GM18508 (cell line): ENCODE measurements around the gene PATJ.
"Not testable (repeated sequence)": the region's sequence is repeated elsewhere in the genome, so short reads cannot be mapped to it uniquely, and the experiment has no call there.

Experiments used
- ATAC-seq: cut with Tn5 transposase; IDR thresholded peaks from one replicate; pipeline ENCODE4 v1.9.1; 2021; ENCODE audit warnings: moderate number of reproducible peaks; ENCODE audit not compliant: insufficient read depth, unreplicated experiment

PATJ gene

DNA sequence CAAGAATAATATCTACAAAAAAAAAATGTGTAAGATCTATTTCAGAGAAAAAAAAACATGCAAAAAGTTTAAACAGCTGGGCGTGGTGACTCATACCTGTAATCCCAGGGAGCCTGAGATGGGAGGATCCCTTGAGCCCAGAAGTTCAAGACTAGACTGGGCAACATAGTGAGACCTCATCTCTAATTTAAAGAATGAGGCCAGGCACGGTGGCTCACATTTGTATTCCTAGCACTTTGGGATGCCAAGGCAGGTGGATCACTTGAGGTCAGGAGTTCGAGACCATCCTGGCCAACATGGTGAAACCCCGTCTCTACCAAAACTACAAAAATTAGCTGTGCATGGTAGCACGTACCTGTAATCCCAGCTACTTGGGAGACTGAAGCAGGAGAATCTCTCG, 443.0 kb downstream of the PATJ start:
- not testable (repeated sequence) for ATAC-seq

DNA sequence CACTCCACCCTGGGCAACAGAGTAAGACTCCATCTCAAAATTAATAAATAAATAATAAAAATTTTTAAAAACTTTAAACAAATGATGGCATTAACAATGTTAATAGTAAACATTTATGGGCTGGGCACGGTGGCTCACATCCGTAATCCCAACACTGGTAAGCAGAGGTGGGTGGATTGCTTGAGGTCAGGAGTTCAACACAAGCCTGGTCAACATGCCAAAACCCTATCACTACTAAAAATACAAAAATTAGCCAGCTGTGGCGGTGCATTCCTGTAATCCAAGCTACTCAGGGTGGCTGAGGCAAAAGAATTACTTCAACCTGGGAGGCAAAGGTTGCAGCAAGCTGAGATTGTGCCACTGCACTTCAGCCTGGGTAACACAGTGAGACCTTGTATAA, 443.4 kb downstream of the PATJ start:
- no peak for ATAC-seq

GRCh38 chr1:62187548-62187947, 445.3 kb downstream of the PATJ start:
- no peak for ATAC-seq

GRCh38 chr1:62188111-62188510, 445.8 kb downstream of the PATJ start:
- ATAC-seq: no peak

GRCh38 chr1:62194651-62195544, 452.6 kb downstream of the PATJ start, which contains the start of gene L1TD1:
Gene L1TD1 (plus strand): TSS chr1:62194849. CDS start chr1:62206629, 11,780 bp downstream.
- ATAC-seq: no peak

- ATAC-seq: no peak
Observed at GRCh38 chr1:62196086-62196690, 453.9 kb downstream of the PATJ start.

DNA sequence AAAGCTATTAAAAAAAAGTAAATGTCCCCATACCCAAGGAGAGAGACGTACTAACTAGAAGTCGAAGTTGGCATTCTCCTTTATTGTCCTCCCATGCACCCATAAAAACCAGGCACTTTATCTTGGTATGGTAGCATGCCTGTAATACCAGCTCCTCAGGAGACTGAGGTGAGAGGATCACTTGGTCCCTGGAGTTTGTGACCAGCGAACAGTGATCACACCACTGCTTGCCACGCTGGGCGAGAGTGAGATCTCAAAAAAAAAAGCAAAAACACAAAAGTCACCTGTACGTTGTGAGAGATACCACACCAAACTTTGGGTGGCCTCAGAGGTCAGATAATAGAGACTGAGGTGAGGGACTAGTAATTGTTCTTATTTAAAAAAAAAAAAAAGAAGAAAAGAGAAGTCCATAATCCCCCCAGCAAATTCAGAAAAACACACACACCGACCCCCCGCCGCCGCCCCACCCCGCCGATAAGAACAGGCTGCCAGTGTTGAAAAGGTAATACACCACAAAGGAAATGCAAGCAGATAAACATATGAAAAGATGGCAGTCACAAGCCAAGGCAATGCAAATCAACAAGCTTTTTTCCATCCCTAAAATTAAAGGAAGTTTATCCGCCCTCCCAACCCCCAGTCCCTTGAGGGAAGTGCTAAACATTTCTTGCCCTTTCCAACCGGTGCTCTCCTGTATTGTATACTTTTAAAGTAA, 455.9 kb downstream of the PATJ start:
- ATAC-seq: no peak

GRCh38 chr1:62198781-62199125, 456.5 kb downstream of the PATJ start:
- ATAC-seq: no peak

GRCh38 chr1:62207187-62207586, 464.9 kb downstream of the PATJ start:
- ATAC-seq: no peak

DNA sequence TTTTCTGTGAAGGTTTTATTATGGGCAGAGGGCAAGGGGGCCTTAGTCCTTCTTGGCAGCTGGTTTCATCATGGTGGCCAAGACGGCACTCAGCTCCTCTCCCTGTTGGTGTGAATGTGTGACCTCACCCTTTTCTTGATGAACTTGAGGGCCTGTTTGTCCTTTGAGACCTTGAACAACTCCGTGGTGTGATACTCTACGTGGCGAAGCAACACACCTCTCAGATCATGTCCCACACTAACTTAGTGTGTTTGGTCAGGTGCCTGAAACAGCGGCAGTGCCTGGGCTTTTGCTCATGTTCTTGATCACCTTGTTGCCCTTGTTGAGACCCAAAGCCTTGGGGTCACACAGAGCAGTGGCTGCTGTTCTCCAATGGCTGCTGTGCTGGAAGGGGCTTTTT, 465.8 kb downstream of the PATJ start:
- no peak for ATAC-seq

DNA sequence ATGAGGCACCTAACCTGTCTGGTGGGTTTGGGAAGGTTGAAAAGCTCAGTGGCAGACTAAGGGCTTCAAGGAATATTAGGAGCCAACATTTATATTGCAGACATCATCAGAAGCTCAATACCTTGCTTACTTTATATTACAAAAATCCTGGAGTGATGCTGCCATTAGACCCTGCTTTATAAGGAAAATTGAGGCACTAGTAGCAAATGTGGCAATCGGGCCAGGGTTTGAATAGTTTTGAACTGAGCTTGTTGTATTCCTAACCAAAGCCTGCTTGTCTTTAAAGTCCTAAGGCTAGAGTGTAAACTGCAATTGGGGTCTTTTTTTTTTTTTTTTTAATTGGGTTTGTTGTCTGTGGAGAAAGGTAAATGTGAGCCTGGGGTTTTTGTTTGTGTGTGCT, 466.7 kb downstream of the PATJ start:
- no peak for ATAC-seq

- no peak for ATAC-seq
Observed at GRCh38 chr1:62209931-62210595, 467.8 kb downstream of the PATJ start.

- ATAC-seq: no peak
Observed at GRCh38 chr1:62210960-62211359, 468.7 kb downstream of the PATJ start.

- ATAC-seq: no peak
Observed at GRCh38 chr1:62212411-62212810, 470.1 kb downstream of the PATJ start.

- no peak for ATAC-seq
Observed at GRCh38 chr1:62213075-62213914, 471.0 kb downstream of the PATJ start.

DNA sequence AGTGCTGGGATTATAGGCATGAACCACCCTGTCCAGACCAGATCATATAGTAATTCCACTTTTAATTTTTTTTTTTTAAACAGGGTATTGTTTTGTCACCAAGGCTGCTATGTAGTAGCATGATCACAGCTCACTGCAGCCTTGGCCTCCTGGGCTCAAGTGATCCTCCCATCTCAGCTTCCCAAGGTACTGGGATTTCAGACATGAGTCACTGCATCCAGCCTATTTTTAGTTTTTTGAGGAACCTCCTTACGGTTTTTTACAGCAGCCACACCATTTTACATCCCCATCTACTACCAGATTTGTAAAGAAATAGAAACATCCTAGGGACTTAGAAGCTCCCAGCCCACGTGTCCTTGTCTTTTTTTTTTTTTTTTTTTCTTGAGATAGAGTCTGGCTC, 476.3 kb downstream of the PATJ start:
- no peak for ATAC-seq

DNA sequence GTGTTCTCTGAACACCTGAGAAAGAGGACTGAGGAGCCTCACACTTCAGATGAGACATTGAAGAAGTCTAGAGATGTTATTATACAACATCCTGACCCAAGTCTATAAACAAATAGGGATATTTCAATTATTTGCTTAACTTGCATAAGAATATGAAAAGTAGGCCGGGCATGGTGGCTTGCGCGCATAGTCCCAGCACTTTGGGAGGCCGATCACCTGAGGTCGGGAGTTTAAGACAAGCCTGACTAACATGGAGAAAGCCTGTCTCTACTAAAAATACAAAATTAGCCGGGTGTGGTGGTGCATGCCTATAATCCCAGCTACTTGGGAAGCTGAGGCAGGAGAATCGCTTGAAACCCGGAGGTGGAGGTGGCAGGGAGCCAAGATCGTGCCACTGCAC, 478.2 kb downstream of the PATJ start:
- ATAC-seq: not testable (repeated sequence)

GRCh38 chr1:62221171-62221570, 478.9 kb downstream of the PATJ start:
- no peak for ATAC-seq

DNA sequence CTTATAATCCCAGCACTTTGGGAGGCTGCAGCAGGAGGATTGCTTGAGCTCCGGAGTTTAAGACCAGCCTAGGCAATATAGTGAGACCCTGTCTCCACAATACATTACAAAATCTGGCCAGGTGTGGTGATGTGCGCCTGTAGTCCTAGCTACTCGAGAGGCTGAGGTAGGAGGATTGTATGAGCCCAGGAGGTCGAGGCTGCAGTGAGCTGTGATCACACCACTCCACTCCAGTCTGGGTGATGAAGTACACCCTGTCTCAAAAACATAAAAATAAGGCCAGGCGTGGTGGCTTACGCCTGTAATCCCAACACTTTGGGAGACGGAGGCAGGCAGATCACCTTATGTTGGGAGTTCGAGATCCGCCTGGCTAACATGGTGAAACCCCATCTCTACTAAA, 480.0 kb downstream of the PATJ start:
- ATAC-seq: no peak

GRCh38 chr1:62224182-62224581, 481.9 kb downstream of the PATJ start:
- no peak for ATAC-seq
